Neural cell (in vitro differentiated cells): ENCODE measurements around the gene SECTM1. TPM values are rescaled to one million over a fixed set of nuclear protein-coding genes. Genes with fewer than 3 reads are reported as not detected.

ENCODE experiments used
- H2AFZ ChIP-seq: fragments of 200-600, 300-800 bp; sonication (generic), shearing (Covaris generic); 2 replicates; pipeline ENCODE4 v1.6.0; 2014; ENCODE audit warnings: low read depth, mild to moderate bottlenecking, antibody characterized with exemption, low read length, moderate library complexity
- H3F3A ChIP-seq: fragments of 200-600 bp; shearing (Covaris generic); 2 replicates; pipeline ENCODE4 v1.6.1; 2016; ENCODE audit warnings: mild to moderate bottlenecking, moderate library complexity, mixed read lengths, antibody characterized with exemption, low read length; ENCODE audit not compliant: insufficient read depth, poor library complexity, severe bottlenecking
- H3K27ac ChIP-seq: fragments of 200-600, 300-800 bp; sonication (generic), shearing (Covaris generic); 2 replicates; pipeline ENCODE4 v1.5.1; 2014; ENCODE audit warnings: mild to moderate bottlenecking, low read length, moderate library complexity
- H3K27me3 ChIP-seq: fragments of 300-800, 200-600 bp; sonication (generic), shearing (Covaris generic); 2 replicates; pipeline ENCODE4 v1.6.0; 2014; ENCODE audit warnings: mild to moderate bottlenecking, low read depth, low read length, moderate library complexity; ENCODE audit not compliant: insufficient read depth
- H3K36me3 ChIP-seq: fragments of 300-800, 200-600 bp; sonication (generic), shearing (Covaris generic); 2 replicates; pipeline ENCODE4 v1.5.1; 2014; ENCODE audit warnings: mild to moderate bottlenecking, antibody characterized with exemption, low read length, moderate library complexity; ENCODE audit not compliant: insufficient read depth
- H3K4me2 ChIP-seq: fragments of 300-800, 200-600 bp; sonication (generic), shearing (Covaris generic); 2 replicates; pipeline ENCODE4 v1.6.0; 2014; ENCODE audit warnings: mild to moderate bottlenecking, low read length
- H3K4me3 ChIP-seq: fragments of 300-800, 200-600 bp; sonication (generic), shearing (Covaris generic); 2 replicates; pipeline ENCODE4 v1.5.1; 2014; ENCODE audit warnings: mild to moderate bottlenecking, low read length, moderate library complexity
- H3K79me2 ChIP-seq: fragments of 200-600 bp; shearing (Covaris generic); replicated peaks from 2 replicates; pipeline ENCODE4 v1.6.0; 2014; ENCODE audit warnings: mild to moderate bottlenecking, low read length, moderate library complexity; ENCODE audit not compliant: insufficient read depth
- H3K9ac ChIP-seq: fragments of 300-800, 200-600 bp; sonication (generic), shearing (Covaris generic); 2 replicates; pipeline ENCODE4 v1.6.1; 2016; ENCODE audit warnings: mild to moderate bottlenecking, low read length, mixed read lengths
- H3K9me2 ChIP-seq: fragments of 200-600 bp; shearing (Covaris generic); 2 replicates; pipeline ENCODE4 v1.6.1; 2016; ENCODE audit warnings: mild to moderate bottlenecking, low read length, mixed read lengths; ENCODE audit not compliant: insufficient read depth
- H3K9me3 ChIP-seq: fragments of 200-600, 300-800 bp; sonication (generic), shearing (Covaris generic); 2 replicates; pipeline ENCODE4 v1.6.1; 2016; ENCODE audit warnings: mild to moderate bottlenecking, mixed run types, low read length, moderate library complexity, mixed read lengths
- H4K20me1 ChIP-seq: fragments of 200-600 bp; shearing (Covaris generic); 2 replicates; pipeline ENCODE4 v1.6.1; 2016; ENCODE audit warnings: mild to moderate bottlenecking, mixed run types; ENCODE audit not compliant: insufficient read depth
- CTCF ChIP-seq: fragments of 450-650 bp; IDR thresholded peaks from 2 replicates; pipeline ENCODE4 v1.5.1; 2014; ENCODE audit warnings: antibody characterized with exemption, mild to moderate bottlenecking, moderate library complexity; ENCODE audit not compliant: poor library complexity, severe bottlenecking
- EP300 ChIP-seq: fragments of 450-650 bp; conservative IDR thresholded peaks from 2 replicates; pipeline ENCODE4 v1.6.1; 2014; ENCODE audit warnings: antibody characterized with exemption, mild to moderate bottlenecking, moderate library complexity; ENCODE audit not compliant: poor library complexity, severe bottlenecking
- EZH2 ChIP-seq: fragments of 200-600, 300-800 bp; shearing (Covaris generic), sonication (generic); IDR thresholded peaks from 2 replicates; pipeline ENCODE4 v1.6.1; 2014; ENCODE audit warnings: antibody characterized with exemption, low read length, borderline replicate concordance, mild to moderate bottlenecking; ENCODE audit not compliant: insufficient read depth, poor library complexity, severe bottlenecking
- MXI1 ChIP-seq: fragments of 450-650 bp; conservative IDR thresholded peaks from 2 replicates; pipeline ENCODE4 v1.6.1; 2014; ENCODE audit warnings: antibody characterized with exemption, mild to moderate bottlenecking; ENCODE audit not compliant: poor library complexity, severe bottlenecking
- POLR2AphosphoS5 ChIP-seq: IDR thresholded peaks from 2 replicates; pipeline ENCODE4 v1.6.1; 2012
- RAD21 ChIP-seq: fragments of 450-650 bp; conservative IDR thresholded peaks from 2 replicates; pipeline ENCODE4 v1.6.1; 2014; ENCODE audit warnings: antibody characterized with exemption, mild to moderate bottlenecking, moderate library complexity
- REST ChIP-seq: IDR thresholded peaks from 2 replicates; pipeline ENCODE4 v1.6.1; 2012; ENCODE audit warnings: borderline replicate concordance
- SMC3 ChIP-seq: fragments of 450-650 bp; conservative IDR thresholded peaks from 2 replicates; pipeline ENCODE4 v1.6.1; 2014; ENCODE audit warnings: antibody characterized with exemption, mild to moderate bottlenecking, moderate library complexity; ENCODE audit not compliant: poor library complexity
- TAF1 ChIP-seq: IDR thresholded peaks from 2 replicates; pipeline ENCODE4 v1.6.1; 2012; ENCODE audit warnings: low read depth
- polyA plus RNA-seq: library from polyadenylated mRNA; depleted of rRNA; stranded (reverse); fragments of >200 nt; gene quantifications from 2 replicates; pipeline ENCODE4 v1.2.3, GENCODE V29; 2014

Gene SECTM1
- polyA plus RNA-seq, 1 donor from 2014 or later: not detected

- Histone ChIP-seq H3K4me2 (no peak overlapping the region), H3K4me3 (no peak overlapping the region), H4K20me1 (no peaks in the 10 kb centered on the region), H3K27ac (no peak overlapping the region), H3K36me3 (no peaks in the 10 kb centered on the region), H3K9ac (no peak overlapping the region), H3K79me2 (no peaks in the 10 kb centered on the region), H3K9me3 (no peaks in the 10 kb centered on the region), H3K27me3 (no peaks in the 10 kb centered on the region), H3K9me2 (no peaks in the 10 kb centered on the region), H3F3A (no peaks in the 10 kb centered on the region), H2AFZ (no peak overlapping the region)
- TF ChIP-seq RAD21: peak; percentile 97
- TF ChIP-seq POLR2AphosphoS5: no peak
- peak; percentile 95 for TF ChIP-seq SMC3
- peak; percentile 98 for TF ChIP-seq CTCF
- no peak for TF ChIP-seq EZH2
- TF ChIP-seq EP300: no peak
Measured at GRCh38 chr17:82351713-82352488, 18.3 kb upstream of the SECTM1 start.

- H3K4me3 ChIP-seq: no peak overlapping the region
- H3K27ac ChIP-seq: no peak overlapping the region
- H3K9me2 ChIP-seq: no peaks in the 10 kb centered on the region
- no peaks in the 10 kb centered on the region for H3K36me3 ChIP-seq
- H3K4me2 ChIP-seq: no peak overlapping the region
- no peak overlapping the region for H3K9ac ChIP-seq
- H4K20me1 ChIP-seq: no peaks in the 10 kb centered on the region
- H2AFZ ChIP-seq: no peak overlapping the region
- TF ChIP-seq EZH2 (no peak), RAD21 (no peak), CTCF (no peak), SMC3 (no peak), TAF1 (no peak), EP300 (no peak), POLR2AphosphoS5 (no peak), REST (no peak), MXI1 (no peak)
- H3K27me3 ChIP-seq: no peaks in the 10 kb centered on the region
- H3F3A ChIP-seq: no peaks in the 10 kb centered on the region
- H3K9me3 ChIP-seq: no peaks in the 10 kb centered on the region
- no peaks in the 10 kb centered on the region for H3K79me2 ChIP-seq
Measured at GRCh38 chr17:82351254-82351712, 17.7 kb upstream of the SECTM1 start.
